GM18907 (cell line): Measurements from ENCODE around the gene MLPH.
A peak's percentile ranks its signal among the peaks of the same experiment; 100 is the strongest.

Experiments used
- ATAC-seq: cut with Tn5 transposase; IDR thresholded peaks from one replicate; pipeline ENCODE4 v1.9.1; 2021; ENCODE audit warnings: mild to moderate bottlenecking, moderate library complexity; ENCODE audit not compliant: unreplicated experiment

The MLPH gene

GRCh38 chr2:237564526-237565131 lies 77.6 kb downstream of the MLPH start:
- no peak for ATAC-seq

GRCh38 chr2:237565974-237566373 lies 78.9 kb downstream of the MLPH start:
- ATAC-seq, result no peak

DNA sequence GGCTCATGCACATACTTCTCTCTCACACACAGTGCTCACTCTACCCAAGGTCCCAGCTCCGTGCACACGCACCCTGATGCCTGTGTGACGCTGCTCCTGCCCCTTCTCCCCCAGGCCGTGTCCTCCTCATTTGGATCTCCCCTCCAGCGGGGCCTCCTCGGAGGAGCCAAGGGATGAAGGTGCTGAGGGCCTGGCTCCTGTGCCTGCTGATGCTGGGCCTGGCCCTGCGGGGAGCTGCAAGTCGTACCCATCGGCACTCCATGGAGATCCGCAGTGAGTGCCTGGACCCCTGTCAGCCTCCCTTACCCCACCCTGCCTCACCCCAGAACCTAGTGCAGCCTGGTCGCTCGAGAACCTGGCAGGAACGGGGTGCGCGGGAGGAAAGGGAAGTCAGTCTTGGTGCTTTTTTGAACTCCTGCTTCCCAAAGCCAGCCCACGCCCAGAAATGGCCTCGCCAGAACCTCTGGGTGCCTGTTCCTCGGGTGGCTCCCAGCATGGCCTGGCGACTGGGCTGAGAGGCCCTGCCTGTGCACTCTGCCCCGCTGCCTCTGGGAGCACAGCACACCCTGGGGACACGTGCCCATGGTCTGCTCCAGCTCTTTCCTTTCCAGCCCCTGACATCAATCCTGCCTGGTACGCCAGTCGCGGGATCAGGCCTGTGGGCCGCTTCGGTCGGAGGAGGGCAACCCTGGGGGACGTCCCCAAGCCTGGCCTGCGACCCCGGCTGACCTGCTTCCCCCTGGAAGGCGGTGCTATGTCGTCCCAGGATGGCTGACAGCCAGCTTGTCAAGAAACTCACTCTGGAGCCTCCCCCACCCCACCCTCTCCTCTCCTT lies 79.6 kb downstream of the MLPH start, which contains the start of gene PRLH:
TSS of gene PRLH (plus strand) at position 174 of the 835 bp plus-strand sequence. CDS start at position 174, 0 bp downstream.
- ATAC-seq, result no peak

DNA sequence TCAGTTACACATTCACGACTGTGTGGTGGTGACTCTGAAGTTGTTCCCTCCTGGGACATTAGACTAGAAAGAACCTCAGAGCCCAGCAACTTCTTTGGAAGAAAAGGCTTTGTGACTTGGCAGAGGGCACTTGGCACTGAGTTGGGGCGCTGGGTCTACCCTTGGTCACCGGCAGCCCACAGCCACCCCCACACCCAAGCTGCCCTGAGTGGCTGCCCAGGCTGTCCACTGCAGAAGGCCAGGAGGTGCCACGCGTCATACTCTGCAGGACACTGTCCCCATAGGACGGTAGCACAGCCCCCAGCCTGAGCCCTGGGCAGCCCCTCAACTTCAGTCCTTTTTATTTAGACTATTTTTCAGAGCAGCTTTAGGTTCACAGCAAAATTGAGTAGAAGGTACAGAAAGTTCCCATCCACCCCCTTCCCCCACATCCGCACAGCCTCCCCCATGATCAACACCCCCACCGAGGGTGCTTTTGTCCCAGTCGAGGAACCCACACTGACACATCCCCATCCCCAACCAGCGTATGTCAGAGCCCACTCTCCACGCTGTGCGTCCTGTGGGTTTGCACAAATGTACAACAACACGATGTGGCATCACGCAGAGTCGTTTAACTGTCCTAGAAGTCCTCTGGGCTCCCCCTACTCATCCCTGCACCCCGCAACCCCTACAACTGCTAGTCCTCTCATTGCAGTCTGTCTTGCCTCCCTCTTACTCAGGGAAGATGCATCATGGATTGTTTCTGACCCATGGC lies 80.4 kb downstream of the MLPH start:
- no peak for ATAC-seq

GRCh38 chr2:237568121-237568660 lies 81.1 kb downstream of the MLPH start:
- ATAC-seq, result no peak

- no peak for ATAC-seq
Observed at GRCh38 chr2:237569041-237569440, 82.0 kb downstream of the MLPH start.

GRCh38 chr2:237569896-237570295 lies 82.8 kb downstream of the MLPH start:
- no peak for ATAC-seq

GRCh38 chr2:237570776-237571335 lies 83.8 kb downstream of the MLPH start:
- no peak for ATAC-seq

- no peak for ATAC-seq
Observed at GRCh38 chr2:237571551-237571950, 84.5 kb downstream of the MLPH start.

DNA sequence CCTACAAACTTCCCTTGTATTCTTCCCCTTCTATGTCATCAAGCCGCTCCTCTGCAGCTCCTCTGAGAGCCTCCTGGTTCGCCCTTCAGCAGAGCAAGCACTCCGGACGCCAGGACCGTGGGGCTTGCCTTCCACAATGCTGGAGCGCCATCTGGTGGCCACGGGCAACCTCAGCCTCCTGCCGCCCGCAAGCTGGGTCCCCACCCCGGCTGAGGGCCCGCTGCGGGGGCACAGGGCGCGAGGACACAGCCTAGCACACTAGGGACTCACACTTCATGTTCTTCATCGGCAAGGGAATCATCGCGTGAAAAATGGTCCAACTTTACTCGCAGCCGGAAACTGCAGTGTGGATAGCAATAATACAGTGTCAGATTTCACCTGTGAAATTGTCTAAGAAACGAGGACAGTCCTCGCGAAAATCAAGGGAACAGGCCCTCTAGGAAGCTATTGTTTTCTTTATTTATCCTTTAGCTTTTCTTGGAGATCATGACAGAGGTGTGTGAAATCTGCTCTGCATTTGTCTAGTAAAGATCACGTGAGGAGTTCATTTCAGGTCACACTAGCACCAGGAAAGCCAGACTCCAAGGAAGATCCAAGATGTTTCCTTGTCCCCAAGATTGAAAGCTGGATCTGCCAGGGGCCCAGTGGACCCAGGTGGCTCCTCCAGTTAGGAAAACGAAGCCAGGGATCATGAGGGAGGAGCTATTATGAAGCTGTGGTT lies 85.1 kb downstream of the MLPH start:
- ATAC-seq, result peak; percentile 78

DNA sequence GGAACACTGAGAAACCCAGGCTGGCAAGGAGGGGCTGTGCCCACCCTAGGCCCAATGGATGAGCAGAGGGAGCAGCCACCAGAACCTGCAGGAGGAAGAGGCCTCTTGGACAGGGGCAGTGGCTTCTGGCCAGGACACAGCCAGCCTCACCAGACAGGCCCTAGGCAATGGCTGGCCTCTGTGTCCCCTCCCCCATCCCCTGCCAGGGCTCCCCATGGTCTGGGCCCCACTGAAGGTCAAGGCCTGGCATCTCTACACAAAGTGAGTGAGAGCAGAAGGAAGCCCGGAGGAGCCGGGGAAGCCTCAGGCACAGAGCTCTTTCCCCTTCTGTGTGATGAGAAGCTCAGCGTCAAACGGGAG lies 85.7 kb downstream of the MLPH start:
- ATAC-seq, result no peak

DNA sequence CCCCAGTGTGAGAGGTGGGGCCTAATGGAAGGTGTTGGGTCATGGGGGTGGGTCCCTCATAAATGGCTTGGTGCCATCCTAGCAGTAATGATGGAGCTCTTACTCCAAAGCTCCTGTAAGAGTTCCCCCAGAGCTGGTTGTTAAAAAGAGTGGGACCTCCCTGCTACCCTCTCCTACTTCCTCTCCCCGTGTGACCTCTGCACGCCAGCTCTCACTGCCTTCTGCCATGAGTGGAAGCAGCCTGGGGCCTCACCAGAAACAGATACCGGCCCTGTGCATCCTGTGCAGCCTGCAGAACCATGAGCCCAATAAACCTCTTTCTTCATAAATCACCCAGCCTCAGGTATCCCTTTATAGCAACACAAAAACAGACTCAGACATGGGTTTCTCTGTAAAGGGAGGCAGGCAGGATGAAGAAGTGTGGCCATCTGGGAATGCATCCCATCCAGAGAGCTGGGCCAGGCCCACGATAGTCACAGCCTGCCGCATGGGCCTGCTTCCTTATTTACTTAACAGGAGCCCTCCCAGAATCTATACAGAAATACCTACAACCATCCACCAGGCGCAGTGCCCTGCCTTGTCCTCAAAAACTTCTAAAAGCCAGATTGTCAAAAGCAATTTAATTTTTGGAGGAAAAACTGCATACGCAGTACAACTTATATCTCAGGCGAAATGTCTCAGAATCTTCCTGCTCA lies 86.8 kb downstream of the MLPH start:
- no peak for ATAC-seq

- no peak for ATAC-seq
Observed at GRCh38 chr2:237574467-237574866, 87.4 kb downstream of the MLPH start.

DNA sequence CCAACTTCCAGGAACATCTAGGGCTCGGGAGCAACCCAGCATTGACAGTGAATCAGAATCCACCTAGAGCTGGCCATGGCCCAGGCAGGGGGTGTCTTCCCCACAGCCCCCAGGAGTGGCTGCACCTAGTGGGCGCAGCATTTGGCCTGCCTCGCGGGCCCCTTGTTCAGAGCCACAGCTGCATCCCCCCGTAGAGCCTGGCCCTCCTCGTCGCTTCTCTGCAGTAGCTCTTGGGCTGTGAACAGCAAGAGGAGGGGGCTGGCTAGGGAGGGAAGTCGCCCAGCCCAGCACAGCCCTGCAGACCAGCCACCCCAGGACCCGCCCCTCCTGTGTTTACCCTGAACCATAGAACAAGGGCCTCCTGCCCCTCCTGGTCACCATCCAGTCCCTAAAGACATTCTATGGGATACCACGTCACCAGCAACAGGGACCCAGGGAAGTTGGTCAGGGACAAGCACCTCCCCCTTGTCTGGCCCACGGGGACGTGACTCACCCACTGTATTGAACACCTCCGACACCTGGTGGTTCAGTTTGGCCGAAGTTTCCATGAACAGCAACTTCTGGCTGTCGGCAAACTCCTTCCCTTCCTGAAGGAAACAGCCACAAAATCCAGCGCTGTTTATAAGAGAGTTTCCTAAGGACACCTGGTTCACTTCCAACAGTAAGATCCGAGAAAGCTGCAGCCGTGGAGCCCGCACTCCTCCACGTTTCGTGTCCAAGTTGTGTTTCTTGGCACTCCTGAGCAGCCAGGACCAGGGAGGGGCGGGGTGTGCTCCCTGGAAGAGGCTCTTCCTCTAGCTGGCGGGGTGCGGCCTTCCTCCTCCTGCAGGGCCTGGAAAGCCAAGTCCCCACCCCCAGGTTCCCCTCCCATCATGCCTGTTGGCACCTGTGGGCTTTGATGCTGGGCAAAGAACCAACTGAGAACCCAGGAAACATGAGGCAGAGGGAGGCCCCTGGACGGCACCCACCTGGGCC lies 88.1 kb downstream of the MLPH start:
- no peak for ATAC-seq

DNA sequence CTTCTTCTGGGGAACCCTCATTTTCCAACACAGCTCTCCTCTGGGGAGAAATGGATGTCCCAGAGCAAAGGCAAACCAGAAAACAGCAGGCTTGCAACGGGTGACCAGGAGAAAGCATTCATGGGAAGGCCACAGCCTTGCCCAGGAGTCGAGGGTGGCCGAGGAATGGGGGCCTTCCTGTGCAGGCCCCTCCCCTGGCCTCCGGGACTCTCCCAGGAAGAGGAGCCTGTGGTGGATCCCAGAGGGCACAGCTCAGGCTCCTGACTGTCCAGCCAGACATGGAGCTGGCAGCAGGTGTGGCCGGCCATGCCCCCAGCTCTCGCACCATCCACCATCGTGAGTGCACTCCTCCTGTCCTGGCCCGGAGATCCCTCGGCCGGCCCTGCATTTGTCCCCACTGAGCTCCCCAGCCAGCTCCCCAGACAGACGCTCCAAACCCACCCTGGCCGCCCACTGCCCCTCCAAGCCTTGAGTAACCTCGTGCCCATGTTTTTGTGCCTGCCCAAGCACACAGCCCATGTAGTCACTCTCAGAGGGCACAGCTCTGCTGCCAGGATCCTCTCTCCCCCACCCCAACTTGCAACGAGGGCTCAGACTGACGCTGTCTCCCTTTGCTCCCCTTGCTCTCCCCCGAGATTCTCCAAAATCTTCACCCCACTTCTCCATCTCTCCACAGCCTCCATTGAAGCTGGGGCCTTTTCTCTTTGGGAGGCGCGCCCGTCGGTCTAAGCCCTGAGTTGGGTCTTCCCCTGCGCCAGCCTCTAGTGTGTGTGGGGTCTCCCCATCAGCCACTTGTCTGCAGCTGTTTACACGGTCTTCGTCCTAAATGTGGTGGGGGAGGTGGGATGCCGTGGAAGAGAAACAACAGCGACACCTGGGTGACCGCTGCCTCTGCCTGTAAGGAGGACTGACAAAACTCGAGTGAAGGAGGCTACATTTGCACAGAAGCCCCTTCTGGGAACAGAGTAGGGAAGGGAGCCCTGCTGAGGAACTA lies 89.1 kb downstream of the MLPH start:
- no peak for ATAC-seq

DNA sequence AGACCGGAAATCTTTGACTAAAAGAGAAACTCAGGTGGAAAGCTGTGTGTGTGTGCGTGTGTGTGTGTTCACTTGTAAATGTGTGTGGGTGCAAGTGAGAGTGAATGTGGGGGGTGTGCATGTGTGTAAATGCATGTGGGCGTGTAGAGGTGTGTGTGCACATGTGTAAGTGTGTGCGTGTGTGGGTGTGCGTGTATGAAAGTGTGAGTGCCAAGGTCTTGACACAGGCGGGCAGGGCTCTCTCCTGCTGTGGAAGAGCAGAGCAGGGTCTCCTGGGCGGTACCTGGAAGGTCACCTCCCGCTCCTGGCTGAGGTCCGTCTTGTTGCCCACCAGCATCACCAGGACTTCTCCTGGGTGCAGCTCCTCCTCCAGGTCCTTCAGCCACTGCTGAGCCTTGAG lies 89.9 kb downstream of the MLPH start:
- ATAC-seq, result no peak

GRCh38 chr2:237577458-237577857 lies 90.4 kb downstream of the MLPH start:
- no peak for ATAC-seq
